Measurements from ENCODE around the gene CLEC3B.

Gene CLEC3B

DNA sequence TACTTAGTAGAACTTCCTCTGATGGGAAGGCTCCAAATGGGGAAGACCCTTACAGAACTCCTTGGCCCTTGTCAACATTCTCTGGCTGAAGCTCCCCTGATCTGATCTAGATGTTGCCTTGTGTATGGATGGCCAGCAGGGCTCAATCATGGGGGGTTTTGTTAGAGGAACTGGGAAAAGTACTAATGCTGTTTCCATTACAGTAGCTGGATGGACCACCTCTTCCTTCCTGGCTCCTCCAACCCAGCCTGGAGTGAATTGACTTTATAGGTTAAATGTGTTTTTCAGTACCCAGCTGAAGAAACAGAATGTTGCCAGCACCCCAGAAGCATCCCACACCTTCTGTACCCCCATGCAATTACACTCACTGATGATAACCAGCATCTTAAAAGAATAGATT lies 22.7 kb upstream of the CLEC3B start:
- no peak for DNase-seq (ENCODE audit: low read depth in 1 of 2, low spot score in 1 of 2)

GRCh38 chr3:45003859-45004258 lies 22.2 kb upstream of the CLEC3B start:
- DNase-seq (ENCODE audit: low read depth in 1 of 2, low spot score in 1 of 2): no peak

DNA sequence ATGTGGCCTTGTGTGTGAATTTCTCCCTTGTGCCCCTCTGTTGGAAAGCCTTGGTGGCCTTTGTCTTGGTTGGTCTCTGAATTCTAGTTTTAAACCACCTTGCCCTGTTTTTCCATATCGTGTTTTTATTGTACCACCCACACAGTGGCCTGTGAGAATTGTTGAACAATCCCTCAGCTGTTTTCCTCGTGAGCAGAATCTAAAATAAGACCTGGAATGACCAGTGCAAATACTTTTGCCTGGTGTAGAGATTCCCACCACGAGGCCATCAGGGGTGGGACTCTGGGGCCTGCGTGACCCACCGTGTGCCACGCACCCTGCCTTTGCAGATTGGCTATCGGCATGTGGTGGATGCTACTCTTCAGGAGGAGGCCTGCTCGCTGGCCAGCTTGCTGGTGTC lies 19.0 kb upstream of the CLEC3B start:
- no peak for DNase-seq (ENCODE audit: low read depth in 1 of 2, low spot score in 1 of 2)

- no peak for DNase-seq (ENCODE audit: low read depth in 1 of 2, low spot score in 1 of 2)
These were observed 18.0 kb upstream of the CLEC3B start for GRCh38 chr3:45008117-45008516.

DNA sequence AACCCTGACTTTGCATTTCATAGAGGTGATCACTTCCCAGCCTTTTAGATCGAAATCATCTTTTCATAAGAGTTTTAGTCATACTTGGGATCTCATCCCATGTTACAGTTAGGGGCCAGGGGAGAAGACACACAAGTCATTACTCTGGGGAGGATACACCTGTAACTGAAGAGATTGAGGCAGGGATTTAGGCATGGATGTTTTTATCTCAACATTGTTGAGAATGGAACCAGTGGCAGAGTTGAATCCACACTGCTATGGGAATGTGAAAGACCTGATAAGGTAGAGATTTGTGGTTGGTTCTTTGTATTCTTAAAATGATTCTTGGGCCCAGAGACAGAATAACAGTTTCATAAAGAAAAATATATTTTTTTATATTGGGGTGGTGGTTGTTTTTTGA lies 16.2 kb upstream of the CLEC3B start:
- no peak for DNase-seq (ENCODE audit: low read depth in 1 of 2, low spot score in 1 of 2)

- DNase-seq (ENCODE audit: low read depth in 1 of 2, low spot score in 1 of 2): no peak
These were observed 15.2 kb upstream of the CLEC3B start for GRCh38 chr3:45010811-45011333.

DNA sequence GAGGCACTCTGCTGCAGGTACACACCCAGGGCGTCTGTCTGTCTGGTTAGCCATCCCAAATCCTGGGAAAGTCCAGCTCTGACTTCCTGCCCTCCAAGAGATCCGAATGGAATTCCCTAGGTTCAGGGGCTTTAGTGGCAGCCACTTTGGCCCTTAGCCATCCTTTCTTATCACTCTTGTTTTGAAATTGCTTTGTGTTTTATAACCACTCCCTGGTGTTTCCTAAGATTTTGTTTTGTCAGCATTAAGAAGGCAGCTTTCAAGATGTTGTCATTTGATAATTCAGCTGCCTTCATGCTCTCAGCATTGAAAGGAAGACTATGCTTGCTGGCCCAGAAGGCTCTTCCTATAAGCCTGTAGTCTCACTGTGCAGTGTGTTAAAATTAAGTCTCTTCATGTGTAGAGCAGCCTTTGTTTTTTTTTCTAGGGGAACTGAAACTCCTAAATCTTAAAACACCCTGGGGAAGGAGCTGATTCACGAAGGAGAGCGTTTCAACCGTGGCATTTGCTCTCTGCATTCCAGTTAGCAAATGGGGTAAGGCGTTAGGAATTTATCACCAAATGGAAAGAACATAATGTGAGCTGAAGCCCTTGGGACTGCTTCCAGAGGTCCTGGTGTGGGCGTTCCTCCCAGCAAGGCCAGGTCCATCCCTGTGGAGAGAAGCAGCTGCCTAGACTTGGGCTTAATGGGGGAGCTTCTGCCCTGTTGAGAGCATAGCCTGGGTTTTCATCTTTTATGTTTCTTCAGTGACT lies 14.2 kb upstream of the CLEC3B start:
- DNase-seq (ENCODE audit: low read depth in 1 of 2, low spot score in 1 of 2): no peak

- DNase-seq (ENCODE audit: low read depth in 1 of 2, low spot score in 1 of 2): no peak
These were observed 13.5 kb upstream of the CLEC3B start for GRCh38 chr3:45012577-45012976.

- DNase-seq (ENCODE audit: low read depth in 1 of 2, low spot score in 1 of 2): no peak
These were observed 9.2 kb upstream of the CLEC3B start for GRCh38 chr3:45016916-45017315.

DNA sequence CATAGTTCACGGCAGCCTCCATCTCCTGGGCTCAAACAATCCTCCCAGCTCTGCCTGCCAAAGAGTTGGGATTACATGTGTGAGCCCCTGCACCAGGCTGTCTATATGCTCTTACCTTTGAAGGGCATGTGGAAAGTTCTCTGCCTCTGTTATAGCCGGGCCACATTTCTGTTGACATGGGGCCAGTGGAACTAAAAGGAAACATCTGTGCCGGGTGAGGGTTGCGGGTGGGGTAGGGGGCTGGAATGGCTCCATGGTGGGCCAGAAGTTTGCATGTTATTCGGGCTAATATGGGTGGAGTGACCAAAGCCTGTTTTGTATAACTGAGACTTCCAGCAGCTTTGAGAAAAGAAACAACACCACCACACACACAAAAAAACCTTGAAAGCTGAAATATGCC lies 8.3 kb upstream of the CLEC3B start:
- no peak for DNase-seq (ENCODE audit: low read depth in 1 of 2, low spot score in 1 of 2)

GRCh38 chr3:45020534-45020933 lies 5.6 kb upstream of the CLEC3B start:
- DNase-seq (ENCODE audit: low read depth in 1 of 2, low spot score in 1 of 2): no peak

- no peak for DNase-seq (ENCODE audit: low read depth in 1 of 2, low spot score in 1 of 2)
These were observed 4.4 kb upstream of the CLEC3B start for GRCh38 chr3:45021524-45022297.

- DNase-seq (ENCODE audit: low read depth in 1 of 2, low spot score in 1 of 2): no peak
These were observed 2.4 kb upstream of the CLEC3B start for GRCh38 chr3:45023675-45024074.

DNA sequence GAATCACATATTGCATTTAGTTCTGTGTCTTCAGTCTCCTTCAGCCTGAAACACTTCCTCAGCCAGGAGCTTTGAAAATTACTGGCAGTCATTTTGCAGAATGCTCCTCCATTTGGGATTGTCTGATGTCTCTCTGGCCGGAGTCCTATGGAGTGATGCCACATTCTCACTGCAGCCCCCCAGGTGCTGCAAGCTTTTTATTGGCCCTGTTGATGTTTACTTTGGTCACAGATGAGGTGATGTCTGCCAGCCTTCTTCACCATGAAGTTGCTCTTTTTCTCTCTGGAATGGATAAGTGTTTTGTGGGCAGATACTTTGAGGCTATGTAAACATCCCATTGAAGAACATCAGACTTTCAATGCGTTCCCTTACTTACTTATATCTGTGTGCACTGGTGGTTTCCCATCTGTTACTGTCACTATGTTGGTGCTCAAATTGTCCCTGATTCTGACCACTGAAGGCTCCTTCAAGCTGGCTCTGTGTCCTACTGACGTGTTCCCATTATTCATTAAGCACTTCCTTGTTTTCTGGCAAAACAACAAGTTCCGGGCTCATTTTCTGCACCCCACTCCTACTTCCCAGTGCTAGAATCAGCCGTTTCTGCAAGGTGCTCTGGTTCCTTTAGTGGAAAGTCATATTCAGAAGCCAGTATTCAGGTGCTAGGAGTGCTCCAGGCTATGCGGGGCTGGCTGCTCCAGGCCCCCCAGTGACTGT lies 1.4 kb upstream of the CLEC3B start:
- DNase-seq (ENCODE audit: low read depth in 1 of 2, low spot score in 1 of 2): no peak

DNA sequence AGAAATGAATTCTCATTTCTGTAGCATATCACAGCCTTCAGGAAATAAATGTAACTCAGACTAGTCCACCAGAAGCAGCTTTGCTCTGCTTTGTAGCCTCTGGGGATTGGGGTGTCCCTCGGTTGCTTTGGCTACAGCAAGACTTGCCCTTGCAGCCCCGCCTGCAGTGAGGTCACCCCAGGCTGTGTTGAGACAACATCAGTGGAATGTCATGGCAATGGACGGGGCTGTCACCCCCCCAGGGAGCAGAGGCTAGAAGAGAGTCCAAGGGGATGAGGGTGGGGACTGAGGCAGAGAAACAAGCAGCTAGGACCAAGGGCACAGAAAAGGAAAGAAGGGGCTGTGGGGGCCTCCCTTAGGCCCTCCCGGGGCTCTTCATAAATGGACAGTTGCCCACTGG lies 854 bp downstream of the CLEC3B start:
- no peak for DNase-seq (ENCODE audit: low read depth in 1 of 2, low spot score in 1 of 2)

DNA sequence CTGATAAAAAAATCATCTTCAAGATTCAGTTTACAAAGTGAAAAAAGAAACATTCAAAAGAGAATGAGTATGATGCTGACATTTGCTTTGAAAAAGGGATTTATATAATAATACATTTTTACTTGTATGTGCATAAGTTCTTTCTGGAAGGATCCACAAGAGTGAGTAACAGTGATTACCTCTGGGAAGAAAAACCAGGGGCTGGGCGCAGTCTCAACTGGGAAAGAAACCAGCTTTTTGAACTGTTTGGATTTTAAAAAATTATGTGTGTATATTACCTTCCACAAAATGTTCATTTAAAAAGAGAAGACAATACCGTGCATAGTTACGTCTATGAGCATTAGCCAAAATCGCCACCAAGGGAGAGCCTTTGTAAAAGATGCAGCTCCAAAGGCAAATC lies 1.3 kb downstream of the CLEC3B start:
- DNase-seq (ENCODE audit: low read depth in 1 of 2, low spot score in 1 of 2): no peak

GRCh38 chr3:45029216-45029615 lies 3.1 kb downstream of the CLEC3B start:
- DNase-seq (ENCODE audit: low read depth in 1 of 2, low spot score in 1 of 2): no peak

DNA sequence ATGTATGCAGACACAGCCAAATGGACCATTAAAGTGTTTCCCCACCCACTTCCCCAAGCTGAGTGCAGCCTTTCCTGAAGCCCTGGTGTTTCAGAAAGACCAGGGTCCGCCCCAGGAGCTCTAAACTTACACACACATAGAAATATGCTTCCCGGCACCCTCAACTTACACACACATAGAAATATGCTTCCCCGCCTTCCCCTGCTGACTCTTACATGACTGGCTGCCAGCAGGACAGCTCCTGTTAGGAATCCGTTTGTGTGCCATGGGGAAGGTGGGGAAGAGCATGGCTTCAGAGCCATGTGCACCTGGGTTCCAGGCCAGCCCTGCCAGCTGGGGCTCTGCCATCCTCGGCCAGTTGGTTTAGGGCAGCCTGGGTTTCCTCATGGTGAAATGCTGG lies 3.6 kb downstream of the CLEC3B start:
- no peak for DNase-seq (ENCODE audit: low read depth in 1 of 2, low spot score in 1 of 2)

DNA sequence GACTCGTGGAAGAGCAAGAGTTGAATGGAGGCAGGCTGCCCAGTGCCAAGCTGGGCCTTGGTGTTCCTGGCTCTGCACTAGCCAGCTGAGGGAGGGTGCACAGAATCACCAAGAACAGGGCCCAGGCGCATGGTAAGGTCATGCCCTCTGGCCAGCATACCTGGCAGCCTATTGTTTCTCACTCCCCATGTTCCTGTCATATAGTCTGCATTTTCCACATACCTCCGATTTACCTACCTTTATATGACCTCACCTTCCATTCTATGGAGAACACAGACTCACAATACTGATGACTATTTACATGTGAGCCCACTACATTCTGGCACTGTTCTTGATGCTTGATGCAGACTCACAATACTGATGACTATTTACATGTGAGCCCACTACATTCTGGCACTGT lies 5.4 kb downstream of the CLEC3B start:
- no peak for DNase-seq (ENCODE audit: low read depth in 1 of 2, low spot score in 1 of 2)

GRCh38 chr3:45032113-45032512 lies 6.0 kb downstream of the CLEC3B start:
- DNase-seq (ENCODE audit: low read depth in 1 of 2, low spot score in 1 of 2): no peak

GRCh38 chr3:45033791-45034190 lies 7.7 kb downstream of the CLEC3B start:
- DNase-seq (ENCODE audit: low read depth in 1 of 2, low spot score in 1 of 2): no peak
